NOMO-1 treated with dmso at 0.1 percent for 144 hours (cell line): ENCODE data around the gene C9orf153.

Source experiments
- DNase-seq: peaks from one replicate; lab custom pipeline; 2025; ENCODE audit not compliant: unreplicated experiment; lab: John Stamatoyannopoulos, UW

The C9orf153 gene

DNA sequence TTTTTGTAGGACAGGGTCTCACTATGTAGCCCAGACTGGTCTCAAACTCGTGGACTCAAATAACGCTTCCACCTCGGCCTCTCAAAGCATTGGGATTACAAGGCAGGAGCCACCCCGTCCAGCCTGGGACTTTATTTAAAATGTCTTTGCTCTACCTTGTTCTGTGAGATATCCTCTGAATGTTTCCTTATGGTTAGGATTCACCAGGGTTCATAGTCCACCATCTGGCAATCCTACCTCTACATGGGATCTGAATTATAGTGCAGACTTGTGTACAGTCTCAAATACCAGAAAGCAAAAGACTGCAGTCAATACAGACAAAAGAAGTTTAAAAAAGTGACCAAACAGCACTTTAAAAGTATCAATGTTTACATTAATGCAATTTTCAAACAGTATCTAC, 12.8 kb upstream of the C9orf153 start:
- no peak for DNase-seq

DNA sequence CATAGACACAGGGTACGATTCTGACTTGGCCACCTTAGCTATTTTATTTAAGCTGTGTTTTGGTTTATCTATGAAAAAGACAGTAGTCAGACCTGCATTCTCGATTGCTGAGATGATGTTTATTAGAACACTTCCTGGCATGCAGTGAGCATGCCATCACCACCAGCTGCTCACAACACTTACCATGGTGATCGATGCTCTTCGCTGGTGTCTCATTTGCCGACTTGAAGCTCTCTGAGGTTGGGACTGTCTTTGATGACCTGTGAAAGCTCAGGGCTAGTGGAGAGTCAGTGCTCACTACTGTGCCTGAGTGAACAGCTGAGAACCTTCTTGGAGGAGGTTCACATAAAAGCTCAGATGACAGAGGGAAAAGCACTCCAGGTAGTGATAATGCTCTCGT, 4.4 kb upstream of the C9orf153 start:
- DNase-seq, result no peak

DNA sequence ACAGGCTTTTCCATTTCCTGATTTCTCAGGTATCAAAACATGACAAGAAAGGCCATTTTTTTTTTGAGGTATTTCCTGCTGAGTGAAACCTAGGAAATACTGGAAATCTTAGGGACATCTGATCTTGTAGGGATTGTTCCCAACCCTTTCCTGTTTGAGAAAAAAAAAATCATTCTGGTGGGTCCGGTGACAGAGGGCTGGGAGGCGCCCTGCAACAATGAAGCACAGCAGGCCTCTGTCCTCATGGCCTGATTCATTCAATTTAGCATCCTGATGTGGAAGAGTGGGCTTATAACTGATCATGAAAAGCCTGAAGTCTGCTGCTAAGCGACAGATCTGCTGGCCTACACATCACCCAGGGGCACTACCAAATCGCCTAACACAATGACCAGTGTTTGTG, 3.0 kb upstream of the C9orf153 start:
- no peak for DNase-seq

DNA sequence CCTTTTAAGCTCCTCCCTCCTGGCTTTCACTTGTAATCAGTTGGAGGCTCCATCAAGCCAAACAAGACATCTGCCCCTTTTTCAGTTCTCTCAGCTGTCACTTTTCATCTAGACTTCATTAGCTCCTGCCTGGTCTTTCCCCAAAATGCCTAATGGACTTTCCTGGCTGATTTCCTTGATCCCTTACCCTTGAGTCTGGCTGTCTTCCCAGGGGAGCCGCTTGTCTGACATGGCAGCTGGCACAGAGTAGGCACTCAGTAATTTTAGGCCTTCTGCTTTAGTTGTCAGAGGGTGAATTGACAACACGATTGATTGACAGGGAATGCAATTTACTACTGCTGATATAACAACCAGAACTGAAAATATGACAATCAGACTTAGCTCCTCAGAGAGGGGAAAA, 2.1 kb downstream of the C9orf153 start:
- no peak for DNase-seq

DNA sequence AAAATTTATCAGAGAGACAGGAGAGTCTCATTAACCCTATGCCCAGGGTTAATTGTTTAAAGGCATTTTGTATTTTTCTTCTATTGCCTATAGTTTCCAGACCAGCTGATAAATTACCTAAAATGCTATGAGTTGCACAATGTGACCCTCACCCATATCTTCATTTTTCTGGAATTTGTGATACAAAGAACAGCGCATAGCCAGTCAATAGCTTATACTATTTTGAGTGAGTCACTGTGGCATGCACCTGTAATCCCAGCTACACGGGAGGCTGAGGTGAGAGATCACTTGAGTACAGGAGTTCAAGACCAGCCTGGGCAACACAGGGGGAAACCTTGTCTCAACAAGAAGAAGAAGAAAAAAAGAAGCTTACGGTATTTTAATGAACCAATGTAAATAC, 2.8 kb downstream of the C9orf153 start:
- DNase-seq, result no peak

DNA sequence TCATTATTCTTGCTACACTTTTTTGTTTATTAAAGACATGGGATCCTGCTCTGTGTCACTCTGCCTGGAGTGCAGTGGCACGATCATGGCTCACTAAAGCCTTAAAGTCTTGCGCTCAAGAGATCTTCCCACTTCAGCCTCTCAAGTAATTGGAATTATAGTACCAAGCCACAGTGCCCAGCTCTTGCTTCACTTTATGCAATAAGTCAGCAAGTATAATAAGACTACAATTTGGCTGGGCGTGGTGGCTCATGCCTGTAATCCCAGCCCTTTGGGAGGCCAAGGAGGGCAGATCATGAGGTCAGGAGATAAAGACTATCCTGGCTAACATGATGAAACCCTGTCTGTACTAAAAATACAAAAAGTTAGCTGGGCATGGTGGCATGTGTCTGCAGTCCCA, 5.9 kb downstream of the C9orf153 start:
- DNase-seq, result no peak

DNA sequence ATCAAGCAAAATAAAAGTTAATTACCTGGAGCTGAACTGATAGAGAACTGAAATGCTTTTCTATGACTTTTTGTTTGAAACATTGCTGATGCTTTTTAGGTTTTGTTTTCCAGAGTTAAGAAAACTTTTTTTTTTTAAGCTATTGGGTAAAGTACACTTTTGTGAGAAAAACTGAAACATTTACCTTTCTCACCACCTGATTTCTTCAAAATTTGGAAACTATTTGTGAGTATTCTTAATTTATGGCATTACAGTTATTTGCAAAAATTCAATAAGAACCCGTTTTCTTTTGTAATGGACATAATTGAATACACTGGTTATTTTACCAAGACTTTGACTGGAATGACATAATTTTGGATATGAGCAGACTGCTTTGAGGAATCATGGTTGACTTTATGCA, 6.6 kb downstream of the C9orf153 start:
- DNase-seq, result no peak

DNA sequence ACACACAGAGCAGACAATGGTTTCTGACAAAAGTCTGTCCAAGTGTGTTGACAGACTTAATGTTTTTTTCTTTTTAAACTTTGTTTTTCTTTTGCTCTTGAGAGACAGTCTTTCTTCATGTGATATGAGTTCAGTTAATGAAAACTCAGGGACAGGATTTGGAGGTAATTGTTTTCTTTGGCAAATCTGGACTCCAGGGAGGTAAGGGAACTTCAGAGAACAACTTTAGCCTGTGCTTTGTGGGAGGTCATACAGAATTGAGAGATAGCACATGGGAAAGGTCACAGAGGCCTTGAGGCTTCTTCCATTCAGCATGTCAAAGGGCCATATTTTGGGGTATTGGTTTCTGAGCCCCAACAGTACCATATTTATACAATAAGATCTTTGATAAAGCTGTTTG, 9.3 kb downstream of the C9orf153 start:
- DNase-seq, result no peak

DNA sequence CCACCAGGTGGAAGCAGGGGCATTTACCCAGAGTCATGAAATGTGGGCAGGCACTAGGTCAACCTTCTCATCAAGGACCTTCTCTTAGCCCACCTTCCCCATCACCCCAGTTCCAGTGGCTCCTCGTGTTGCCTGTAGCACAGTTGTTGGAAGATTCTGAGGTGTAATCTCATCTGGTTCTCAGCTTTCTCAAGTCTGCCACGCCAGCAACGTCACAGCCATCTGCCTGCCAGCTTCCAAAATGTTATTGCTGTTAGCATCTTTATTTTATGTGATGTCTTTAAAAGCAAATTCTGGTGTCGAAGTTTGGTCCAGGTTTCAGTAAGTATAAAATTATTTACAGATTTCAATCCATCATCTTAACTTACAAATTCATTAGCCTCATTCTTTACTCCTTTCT, 10.7 kb downstream of the C9orf153 start:
- DNase-seq, result no peak

DNA sequence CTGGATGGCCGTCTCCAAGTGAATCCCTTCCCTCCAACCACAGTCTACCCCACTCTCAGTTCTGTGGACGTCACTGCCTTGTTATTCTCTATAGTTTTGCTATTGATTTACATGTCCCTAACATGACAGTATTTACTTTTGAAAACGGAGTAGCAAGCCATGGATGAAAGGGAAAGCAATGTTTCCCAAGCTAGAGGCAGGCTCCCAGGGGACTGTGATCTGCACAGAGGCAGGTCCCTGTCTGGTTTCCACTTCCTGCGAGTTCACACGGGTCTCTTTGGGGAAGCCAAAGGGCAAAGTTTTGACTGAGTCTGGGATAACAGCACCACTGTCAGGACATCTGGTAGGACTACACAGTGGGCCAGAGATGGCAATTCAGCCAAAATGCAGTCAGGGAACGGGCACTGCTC, 12.7 kb downstream of the C9orf153 start:
- DNase-seq, result no peak

DNA sequence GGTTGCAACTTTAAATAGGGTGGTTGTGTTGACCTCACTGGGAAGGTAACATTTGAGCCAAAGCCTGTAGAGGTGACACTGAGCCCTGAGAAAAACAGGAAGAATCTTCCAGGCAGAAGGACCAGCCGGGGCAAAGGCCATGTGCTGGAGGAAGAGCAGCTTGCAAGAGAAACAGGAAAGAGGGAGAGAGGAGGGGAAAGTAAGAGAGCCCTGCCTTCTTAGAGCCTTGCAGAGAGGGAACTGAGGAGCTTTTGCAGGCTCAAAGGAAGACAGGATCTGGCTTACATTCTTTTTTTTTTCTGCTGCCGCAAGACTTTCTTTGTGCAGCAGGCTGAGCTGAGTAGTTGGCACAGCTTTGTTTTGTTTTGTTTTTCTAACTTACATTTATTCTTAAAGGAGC, 17.4 kb downstream of the C9orf153 start:
- DNase-seq, result no peak

DNA sequence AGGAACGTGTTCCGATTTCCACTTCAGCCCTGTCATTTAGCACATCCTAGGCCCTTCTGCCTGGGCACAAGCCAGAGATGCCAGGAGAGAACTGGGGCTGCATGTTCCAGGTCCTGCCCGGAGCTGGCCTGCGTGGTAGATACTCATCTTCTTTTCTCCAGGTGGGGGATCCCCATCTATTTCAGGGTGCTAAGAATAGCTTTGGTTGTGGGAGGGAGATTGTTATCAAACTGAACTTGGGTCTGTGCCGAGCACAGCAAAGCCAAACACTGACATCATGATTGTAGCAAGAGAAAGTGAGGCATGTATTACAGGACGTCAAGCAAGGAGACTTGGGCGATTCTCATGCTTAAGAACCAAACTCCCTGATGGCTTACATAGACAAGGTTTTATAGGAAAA, 18.2 kb downstream of the C9orf153 start:
- DNase-seq, result no peak

DNA sequence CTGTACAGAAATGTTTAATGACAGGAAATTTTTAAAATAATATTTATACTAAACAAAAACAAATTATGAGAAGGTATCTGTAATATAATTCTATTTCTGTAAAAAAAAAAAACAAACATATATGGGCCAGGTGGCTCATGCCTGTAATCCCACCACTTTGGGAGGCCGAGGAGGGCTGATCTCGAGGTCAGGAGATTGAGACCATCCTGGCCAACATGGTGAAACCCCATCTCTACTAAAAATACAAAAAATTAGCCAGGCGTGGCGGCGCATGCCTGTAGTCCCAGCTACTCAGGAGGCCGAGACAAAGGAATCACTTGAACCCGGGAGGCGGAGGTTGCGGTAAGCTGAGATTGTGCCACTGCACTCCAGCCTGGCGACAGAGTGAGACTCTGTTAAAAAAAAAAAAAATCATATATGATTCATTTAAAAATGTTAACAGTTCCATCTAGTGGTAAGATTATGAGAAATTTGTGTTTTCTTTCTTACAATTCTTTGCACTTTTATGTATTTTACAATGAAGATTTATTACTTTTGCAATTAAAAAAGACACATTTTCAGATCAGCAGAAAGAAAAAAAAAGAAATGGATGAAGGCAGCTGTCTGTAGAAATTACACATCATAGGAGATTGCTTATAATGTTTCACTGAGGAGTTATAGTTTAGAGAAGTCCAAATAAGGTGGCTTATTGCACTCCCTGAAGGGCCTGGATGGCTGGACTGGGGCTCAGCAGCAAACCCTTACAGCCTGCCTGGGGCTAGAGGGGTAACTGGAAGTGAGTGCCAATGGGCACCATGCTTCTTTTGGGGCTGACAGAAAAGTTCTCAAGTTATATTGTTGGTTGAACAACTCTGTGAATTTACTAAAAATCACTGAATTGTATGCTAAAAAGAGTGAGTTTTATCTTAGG, 20.3 kb downstream of the C9orf153 start:
- no peak for DNase-seq

DNA sequence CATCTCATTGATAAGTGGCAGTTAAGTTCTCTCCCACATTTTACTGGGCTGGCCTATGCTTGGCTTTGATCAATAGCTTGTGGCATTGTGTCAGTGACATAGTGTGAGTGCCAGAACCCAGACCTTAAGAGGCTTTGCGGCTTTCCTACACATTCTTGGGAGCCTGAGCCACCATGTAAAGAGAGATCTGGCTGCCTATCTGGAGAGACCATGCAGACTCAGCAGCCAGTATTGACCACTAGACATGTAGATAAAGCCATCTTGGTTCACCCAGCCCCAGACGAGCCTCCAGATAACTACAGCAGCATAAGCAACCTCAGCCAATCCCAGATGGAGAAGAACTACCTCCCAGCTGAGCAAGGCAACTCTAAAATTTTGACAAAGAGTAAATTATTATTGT, 28.6 kb downstream of the C9orf153 start:
- no peak for DNase-seq

DNA sequence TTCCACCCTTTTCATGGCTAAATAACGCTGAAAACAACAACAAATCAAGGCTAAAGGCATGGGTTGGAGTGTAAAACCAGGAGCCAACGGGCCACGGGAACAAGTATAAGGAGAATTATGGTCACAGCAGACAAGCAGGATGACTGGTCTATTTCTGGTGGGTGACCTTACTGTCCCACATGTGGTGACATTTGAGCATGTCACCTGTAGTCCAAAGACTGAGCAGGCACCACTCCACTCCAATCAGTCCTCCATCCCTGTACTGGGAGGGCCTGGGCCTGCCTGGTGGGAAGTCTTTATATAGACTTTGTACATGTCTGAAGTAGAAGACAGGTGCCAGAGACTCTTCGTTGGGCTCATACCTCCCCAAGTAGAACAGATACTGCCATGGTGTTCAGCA, 36.8 kb downstream of the C9orf153 start:
- no peak for DNase-seq

DNA sequence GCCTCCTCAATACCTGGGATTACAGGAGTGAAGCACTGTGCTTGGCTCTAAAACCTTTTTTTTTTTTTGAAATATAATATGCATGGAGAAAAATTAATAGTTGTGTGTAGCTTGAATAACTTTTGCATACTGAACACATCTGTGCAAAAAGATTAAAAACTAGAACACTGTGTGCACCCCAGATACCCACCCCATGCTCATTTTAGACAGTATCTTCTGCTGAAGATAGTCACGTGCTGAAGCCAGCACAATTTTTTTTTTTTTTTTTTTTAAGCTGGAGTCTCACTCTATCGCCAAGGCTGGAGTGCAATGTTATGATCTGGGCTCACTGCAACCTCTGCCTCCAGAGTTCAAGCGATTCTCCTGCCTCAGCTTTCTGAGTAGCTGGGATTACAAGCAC, 39.9 kb downstream of the C9orf153 start:
- no peak for DNase-seq

DNA sequence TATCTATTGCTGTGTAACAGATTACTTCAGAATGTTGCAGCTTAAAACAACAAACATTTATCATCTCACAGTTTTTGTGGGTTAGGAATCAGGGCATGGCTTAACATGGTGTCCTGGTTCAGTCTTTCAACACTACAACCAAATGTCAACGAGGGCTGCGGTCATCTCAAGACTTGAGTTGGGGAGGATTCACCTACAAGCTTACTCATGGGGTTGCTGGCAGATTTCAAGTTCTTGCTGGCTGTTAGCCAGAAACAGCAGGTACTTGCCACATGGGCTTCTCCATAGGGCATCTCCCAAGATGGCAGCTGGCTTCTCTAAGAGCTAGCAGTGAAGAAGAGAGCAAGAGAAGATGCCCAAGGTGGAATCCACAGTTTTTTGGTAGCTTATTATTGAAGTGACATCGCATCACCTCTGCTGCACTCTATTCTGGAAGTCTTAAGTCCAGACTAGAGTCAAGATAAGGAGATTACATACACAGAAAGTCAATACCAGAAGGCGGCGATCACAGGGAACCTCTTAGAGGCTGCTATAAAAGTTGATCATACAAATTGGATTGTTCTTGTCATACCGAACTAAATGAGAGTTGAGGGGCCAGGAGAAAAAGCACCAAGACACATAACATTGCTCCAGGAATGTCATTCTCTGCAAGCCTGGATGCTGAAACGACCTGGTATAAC, 42.2 kb downstream of the C9orf153 start:
- DNase-seq, result no peak

DNA sequence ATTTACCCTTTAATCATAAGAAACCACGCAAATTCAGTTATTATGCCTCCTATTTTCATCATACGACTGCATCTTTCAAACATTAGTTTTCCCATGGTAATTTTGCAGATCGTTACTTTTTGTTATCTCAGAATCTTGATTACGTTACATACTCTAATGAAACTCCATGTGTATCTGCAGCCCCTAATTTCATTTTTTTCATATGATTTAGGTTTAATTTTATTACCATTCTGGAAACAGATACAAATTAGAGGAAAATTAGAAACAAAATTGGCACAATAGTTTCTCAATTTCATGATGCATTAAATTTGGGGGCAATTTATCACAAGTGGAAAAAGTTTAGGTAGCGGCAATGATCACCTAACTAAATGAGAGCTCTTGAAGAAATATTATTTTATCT, 52.3 kb downstream of the C9orf153 start:
- no peak for DNase-seq

DNA sequence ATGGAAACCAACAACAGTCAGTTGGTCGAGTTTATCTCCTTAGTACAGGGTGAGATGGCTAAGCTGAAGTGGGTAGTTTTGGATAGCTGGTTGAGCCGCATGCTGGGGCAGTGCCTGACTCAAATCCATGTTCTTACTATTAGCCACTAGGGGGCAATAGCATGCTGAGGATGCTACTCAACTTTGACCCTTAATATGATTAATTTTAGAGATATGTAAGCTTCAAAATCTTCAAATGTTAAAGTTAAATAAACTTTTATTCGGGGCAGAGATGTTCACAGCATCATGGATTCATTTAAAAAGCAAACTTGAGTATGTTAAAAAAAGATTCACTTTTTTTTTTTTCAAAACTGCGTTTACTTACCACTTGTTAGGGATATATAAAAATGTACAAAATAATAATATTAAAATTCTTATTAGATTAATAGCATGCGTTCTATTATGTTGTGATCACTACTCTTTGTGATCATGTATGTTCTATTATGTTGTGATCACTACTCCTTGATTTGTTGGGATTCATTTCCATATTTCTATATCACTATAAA, 57.0 kb downstream of the C9orf153 start:
- DNase-seq, result no peak

DNA sequence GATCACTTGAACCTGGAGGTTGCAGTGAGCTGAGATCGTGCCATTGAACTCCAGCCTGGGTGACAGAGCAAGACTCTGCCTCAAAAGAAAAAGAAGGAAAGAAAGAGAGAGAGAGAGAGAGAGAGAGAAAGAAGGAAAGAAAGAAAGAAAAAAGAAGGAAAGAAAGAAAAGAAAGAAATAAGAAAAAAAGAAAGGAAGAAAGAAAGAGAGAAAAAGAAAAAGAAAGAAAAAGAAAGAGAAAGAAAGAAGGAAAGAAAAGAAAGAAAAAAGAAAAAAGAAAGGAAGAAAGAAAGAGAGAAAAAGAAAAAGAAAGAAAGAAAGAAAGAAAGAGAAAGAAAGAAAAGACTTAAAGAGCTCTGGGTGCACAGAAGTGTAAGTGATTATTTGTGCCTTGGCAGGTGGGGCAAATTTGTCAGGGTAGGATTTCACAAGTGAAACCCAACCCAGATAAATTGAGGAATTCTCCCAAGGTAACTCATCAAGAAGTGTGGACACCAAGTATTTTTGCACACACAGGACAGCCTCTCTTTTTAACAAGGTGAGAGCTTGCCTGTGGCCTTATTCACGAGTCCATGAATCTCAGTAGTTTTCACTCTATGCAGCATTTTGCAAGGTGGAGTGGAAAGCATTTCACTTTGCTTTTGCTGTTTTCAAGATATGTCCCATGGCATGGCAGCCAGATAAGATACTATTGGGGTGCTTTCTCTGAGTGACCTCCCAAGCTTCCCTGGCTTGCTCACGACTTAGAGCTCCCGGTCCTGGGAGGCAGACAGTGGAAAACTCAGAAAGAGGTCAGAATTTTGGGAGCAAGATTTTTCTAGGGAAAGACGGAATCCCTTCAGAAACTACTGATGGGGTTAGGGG, 57.8 kb downstream of the C9orf153 start:
- DNase-seq, result no peak

DNA sequence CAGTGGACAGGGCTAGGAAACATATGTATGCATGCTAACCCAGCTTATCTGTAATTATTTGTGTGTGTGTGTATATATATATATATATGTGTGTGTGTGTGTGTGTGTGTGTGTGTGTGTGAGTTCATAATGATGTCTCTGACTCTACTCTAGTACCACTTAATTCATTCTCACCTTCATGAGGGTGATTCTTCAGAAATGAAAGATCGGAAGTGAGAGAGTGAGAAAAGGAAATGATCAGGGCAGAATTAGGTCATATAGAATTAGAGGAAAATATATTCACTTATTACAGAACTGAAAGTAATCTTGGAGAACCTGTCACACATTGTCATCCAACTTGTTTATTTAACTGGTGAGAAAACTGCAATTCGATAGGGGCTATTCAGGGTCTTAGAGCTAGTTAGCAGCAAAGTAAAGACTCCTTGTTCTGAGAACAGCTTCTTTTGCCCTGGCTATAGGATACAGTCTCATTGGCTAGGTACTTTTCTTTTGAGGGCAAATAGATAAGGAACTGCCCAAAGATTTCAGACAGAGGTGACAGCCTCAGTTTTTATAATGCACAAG, 58.8 kb downstream of the C9orf153 start:
- DNase-seq, result no peak
